ENCODE results near the gene SIGLEC9. TPM values are rescaled to one million over a fixed set of nuclear protein-coding genes. Genes with fewer than 3 reads are reported as not detected.

The SIGLEC9 gene
- total RNA-seq, 1 donor from 2014 or later = 0.78 TPM

DNA sequence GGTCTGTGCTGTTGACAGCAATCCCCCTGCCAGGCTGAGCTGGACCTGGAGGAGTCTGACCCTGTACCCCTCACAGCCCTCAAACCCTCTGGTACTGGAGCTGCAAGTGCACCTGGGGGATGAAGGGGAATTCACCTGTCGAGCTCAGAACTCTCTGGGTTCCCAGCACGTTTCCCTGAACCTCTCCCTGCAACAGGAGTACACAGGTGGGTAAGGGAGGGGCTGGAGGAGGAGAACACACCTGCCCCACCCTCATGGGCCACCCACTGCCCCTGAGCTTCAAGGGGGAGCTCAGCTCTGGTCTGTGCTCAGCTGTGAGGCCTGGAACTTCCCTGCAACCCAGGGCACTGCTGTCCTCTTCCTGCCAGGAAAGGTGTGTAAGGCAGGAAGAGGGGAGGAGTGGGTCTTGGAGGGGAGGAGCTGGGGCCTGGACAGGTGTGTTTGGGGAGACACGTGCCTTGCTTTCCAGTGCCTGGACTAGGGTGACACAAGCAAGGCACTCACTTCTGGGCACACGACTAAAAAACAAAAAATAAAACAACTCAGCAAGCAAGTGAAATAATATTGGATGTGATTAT lies 21.3 kb downstream of the SIGLEC9 start:
- DNase-seq = no peak

DNA sequence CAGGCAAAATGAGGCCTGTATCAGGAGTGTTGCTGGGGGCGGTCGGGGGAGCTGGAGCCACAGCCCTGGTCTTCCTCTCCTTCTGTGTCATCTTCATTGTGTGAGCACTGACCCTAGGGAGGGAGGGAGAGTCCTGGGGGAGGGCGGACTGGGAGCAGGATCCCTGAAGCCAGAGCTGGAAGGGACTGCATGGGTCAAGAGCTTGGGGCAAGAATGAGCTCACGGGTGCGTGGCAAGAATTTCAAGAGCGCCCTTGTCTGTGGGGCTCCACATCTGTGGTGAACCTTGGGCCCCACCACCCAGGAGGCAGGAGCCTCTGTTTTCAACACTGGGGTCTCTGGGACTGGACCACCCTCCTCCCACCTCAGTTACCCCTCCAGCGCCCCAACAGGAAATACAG lies 22.0 kb downstream of the SIGLEC9 start:
- DNase-seq = no peak

DNA sequence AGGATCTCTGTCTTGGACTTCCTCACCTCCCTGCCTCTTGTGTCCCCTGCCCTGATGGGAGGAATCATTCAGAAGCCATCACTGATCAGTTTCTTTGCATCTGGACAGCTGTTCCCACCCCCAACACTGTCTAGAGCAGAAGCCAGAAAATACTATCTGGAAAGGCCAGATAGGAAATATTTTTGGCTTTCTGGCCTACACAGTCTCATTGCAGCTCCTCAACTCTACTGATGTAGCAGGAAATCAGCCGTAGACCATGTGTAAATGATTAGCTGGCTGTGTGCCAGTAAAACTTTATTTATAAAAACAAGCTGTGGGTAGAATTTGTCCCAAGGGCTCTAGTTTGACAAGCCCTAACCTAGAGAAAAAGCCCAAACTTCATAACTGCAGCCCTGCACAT lies 23.0 kb downstream of the SIGLEC9 start:
- DNase-seq = no peak

DNA sequence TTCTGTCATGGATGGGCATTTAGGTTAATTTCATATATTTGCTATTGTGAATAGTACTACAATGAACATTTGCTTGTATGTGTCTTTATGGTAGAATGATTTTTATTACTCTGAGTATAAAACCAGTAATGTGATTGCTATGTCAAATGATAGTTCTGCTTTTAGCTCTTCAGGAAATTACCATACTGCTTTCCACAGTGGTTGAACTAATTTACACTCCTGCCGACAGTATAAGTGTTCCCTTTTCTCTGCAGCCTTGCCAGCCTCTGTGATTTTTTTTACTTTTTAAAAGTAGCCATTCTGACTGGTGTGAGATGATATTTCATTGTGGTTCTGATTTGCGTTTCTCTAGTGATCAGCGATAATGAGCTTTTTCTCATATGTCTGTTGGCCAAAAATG lies 23.9 kb downstream of the SIGLEC9 start:
- no peak for DNase-seq

DNA sequence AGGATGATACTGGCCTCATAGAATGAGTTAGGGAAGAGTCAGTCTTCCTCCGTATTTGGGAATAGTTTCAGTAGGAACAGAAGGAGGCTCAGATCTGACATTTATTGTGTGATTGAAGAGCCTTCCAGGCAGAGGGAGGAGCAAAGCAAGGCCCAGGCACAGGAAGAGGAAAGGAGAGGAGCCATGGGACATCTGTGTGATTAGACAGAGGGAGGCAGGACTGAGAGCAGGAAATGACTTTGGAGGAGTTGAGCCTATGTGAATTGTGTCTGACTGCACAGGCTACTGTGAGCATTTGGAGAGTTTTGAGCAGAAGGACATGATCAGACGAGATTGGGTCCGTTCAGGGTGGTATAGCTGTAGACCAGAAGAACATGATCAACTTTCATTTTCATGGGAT lies 25.9 kb downstream of the SIGLEC9 start:
- no peak for DNase-seq

DNA sequence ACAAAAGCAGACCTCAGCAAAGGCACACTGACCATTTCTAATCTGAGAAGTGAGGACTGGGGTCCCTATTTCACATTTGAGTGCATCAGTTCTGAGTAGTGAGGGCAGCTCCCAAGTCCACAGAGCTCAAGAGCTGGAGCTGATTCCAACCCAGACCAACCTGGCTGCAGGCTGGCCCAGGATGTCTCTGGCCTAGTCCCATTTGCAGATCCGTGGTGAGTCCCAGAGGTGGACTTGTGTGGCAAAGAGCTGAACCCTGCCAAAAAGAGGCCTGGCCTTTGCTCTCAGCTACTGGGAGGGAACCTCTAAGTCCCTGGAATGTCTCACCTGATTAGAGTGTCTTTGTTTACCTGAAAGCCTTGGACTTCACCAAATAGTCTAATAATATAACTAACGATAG lies 32.0 kb downstream of the SIGLEC9 start:
- no peak for DNase-seq

DNA sequence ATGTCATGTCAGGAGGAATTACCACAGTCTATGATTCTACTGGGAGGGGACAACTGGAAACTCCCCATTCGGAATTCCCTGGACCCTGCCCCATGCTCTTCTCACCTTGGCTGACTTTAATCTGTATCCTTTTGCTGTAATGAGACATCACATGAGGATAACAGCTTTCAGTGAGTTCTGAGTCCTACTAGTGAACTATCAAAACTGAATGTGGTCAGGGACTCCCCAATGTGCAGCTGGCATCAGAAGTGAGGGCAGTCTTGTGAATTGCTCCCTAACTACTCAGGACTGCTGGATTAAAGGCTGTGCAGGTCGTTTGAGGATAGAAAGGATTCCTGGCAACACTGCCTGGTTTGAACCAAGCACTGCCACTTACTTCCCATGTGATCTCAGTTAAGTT lies 32.6 kb downstream of the SIGLEC9 start:
- DNase-seq = no peak

DNA sequence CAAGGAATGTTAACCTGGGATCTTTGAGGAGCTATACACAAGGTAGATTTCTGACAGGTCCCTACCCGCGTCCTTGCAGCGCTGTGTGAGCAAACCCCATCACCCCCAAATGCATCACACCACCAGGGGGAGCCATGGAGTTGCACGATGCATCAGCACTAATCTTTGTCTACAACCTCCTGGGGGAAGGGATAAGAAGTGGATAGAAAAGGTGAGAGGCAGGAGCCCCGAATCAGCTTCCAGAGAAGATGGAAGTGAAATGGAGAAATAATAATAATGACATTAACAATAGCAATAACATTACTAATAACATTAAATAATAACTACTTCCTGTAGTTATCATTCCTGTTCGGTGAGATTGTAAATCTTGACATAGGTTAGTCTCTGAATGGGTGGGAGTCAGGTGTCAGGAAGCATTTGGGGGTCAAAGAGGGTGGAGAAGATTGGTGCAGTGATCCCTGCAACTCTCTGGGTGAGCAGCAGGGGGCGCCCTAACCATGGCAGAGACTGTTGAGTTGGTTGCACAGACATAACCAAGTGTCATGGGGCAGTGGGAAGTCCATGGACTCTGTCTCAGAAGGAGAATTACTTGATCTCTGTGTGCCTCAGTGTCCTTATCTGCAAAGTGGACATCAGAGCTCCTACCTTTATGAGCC lies 33.9 kb downstream of the SIGLEC9 start:
- no peak for DNase-seq

DNA sequence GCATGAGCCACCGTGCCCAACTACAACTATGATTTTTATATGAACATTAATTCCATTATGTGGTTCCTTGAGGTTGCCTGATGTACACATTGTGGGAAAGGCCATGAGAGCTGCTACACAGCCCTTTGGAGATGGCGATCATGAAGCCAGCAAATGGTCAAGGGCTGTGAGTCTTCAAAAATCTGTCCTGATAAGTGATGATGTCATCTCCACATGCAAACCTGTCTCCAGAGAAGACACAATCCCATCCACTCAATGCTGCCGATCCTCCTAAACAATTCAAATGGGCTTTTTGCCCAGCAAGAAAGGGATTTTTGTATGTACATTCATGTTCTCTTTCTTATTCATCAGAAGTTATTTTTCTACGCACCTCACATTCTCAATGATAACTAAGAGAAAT lies 35.0 kb downstream of the SIGLEC9 start:
- DNase-seq = no peak

DNA sequence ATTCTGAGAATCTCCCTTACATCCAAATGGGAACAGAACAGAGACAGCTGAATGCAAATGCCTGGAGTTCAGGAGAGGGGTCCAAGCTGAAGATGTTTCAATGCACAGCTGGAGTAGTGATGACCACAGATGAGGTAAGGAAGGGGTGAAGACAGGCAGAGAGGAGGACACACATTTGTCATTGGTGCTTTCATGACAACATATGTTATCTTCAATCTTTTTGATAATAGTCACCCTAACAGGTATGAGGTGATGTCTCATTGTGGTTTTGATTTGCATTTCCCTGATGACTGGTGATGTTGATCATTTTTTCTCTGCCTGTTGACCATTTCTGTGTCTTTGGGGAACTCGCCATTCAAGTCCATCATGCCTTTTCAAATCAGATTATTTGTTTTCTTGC lies 36.6 kb downstream of the SIGLEC9 start:
- DNase-seq = no peak

DNA sequence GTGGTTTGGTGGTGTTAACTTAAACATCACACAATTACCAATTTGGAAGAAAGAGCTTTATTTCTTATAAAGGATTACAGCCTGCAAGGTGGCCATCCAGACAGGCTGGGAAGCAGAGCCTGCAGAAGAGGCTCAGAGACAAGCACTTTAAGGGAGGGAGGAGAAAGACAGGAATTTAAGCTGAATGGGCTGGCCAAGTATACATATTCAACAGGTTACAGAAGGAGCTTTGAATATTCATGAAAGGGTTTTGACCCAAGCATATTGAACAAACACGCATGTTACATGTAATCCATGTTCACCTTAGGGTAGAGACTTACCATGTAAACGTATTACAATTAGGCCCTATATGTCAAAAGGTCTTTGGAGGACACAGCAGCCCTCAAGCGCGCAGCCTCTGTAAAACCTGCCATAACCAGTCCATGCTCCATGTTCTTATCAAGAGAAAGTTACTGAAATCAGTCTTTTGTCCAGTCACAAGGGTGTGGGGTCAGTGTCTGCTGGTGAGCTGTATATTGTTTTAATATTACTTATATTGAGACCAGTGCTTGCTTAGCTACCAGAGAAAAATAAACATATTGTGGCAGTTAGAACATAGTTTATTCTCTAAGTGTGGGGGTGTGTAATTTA lies 37.3 kb downstream of the SIGLEC9 start:
- no peak for DNase-seq

DNA sequence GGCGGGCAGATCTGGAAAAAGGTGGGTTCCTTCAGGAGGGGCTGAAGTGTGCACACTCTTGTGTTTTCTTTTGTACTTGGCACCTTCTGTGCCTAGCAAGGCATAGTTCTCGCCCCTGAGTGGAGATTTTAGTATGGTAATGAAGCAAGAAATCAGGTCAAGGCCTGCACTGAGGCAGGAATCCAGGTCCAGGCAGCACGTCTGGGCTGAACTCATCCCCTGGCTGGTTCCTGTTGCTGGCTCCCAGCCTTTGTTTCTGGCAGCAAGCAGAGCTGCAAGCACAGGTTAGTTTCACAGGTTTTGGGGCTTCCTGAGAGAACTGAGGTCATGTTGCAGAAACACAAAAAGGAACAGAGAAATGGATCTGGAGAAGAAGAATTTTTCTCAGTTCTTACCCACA lies 38.6 kb downstream of the SIGLEC9 start:
- DNase-seq = no peak

DNA sequence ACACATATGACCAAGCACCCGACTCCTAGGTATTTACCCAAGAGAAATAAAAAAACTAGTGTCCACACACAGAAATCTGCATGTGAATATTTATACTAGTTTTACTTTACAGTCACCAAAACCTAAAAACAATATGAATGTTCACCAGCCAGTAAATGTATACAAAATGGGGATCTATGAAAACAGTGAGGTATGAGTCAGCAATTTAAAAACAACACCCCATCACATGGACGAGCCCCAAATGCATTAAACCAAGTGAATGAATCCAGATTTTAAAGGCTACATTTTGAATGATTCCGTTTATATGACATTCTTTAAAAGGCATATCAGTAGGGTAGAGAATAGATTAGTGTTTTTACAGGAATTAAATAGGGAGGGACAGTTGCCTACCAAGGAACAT lies 39.5 kb downstream of the SIGLEC9 start:
- no peak for DNase-seq

DNA sequence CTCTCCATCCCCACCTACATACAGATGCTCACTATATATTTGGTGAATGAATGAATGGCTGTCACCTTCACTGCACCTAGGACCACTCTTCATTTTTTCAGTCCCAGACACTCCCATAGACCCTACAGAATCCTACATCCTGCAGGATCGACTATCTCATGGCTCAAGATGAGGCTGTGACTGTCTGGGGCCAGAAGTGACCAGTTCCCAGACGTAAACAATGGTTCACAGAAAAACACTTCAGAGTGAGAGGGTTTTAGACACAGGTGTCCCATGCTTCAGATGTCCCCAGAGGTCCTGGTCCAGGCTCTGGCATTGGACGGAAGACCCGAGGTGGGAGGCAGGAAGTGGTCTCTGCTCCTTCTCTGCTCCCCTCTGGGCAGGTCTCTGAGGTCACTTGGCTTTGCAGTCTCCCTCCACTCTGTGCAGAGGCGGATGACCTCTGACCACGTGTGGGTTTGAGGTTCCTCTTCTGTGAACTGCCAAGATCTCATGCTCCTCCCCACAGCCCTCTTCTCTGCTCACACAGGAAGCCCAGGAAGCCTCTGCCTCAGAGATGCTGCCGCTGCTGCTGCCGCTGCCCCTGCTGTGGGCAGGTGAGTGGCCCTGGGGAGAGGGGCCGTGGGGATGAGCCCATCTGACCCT lies 42.3 kb downstream of the SIGLEC9 start:
- no peak for DNase-seq

DNA sequence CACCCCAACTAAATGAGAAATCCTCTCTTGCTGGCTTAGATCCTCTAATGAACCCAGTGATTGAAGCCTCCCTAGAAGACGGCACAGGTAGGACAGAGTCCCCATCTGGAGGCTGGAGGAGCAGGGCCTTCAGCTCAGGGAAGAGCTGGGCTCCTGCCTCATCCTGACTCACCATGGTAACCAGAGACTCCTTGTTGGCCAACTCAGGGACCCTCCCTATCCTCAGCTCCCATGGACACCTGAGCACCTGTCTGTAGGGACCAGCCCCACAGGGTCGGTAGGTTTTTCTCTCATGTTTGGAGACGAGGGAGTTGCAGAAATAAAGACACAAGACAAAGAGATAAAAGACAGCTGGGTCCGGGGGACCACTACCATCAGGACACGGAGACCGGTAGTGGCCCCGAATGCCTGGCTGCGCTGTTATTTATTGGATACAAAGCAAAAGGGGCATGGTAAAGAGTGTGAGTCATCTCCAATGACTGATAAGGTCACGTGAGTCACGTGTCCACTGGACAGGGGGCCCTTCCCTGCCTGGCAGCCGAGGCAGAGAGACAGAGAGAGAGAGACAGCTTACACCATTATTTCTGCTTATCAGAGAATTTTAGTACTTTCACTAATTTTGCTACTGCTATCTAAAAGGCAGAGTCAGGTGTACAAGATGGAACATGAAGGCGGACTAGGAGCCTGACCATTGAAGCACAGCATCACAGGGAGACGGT lies 44.0 kb downstream of the SIGLEC9 start:
- DNase-seq = no peak

DNA sequence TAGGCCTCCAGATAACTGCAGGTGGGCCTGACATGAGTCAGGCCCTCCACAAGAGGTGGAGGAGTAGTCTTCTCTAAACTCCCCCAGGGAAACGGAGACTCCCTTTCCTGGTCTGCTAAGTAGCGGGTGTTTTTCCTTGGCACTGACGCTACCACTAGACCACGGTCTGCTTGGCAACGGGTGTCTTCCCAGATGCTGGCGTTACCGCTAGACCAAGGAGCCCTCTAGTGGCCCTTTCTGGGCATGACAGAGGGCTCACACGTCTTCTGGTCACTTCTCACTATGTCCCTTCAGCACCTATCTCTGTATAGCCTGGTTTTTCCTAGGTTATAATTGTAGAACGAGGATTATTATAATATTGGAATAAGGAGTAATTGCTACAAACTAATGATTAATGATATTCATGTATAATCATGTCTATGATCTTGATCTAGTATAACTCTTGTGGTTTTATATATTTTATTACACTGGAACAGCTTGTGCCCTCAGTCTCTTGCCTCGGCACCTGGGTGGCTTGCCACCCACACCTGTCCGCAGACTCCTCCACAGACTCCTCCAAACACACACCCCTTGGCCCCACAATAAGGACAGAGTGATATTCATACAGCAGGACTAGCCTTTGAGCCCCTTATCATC lies 44.7 kb downstream of the SIGLEC9 start:
- DNase-seq = peak; percentile 31

DNA sequence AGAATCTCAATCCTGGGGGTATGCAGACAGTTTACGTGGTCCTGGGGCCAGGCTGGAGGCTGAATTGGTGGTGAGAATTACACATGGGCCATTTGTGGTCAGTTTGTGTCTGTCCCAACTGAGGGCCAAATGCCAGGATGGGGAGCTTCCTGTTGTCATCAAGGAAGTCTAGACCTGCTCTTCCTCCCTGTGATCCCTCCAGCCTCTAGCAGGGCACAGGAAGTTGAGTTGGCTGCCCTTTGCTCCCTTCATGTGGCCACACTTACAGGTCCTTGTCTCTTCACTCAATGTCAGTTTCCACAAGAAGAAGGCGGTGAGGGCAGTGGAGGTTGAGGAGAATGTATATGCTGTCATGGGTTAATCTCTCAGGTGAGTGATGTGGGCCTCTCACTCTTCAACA lies 47.5 kb downstream of the SIGLEC9 start:
- no peak for DNase-seq

DNA sequence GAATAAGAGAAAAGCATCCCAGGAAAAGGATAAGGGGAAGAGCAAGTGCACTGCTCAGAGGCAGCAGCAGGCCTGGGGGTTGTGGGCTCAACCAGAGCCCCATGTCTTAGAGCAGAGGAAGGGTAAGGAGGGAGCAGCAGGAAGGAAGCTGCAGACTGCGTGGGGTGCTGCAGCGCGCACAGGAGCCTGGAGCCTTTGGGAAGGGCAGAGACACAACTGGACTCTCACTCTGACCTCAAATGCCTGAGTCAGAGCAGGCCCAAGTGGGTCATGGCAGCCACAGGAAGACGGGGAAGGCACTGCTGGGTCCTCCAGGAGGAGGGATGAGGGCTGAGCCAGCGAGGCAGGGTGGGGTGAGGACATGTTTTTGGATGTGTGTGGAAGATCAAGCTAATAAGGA lies 49.0 kb downstream of the SIGLEC9 start:
- DNase-seq = no peak

DNA sequence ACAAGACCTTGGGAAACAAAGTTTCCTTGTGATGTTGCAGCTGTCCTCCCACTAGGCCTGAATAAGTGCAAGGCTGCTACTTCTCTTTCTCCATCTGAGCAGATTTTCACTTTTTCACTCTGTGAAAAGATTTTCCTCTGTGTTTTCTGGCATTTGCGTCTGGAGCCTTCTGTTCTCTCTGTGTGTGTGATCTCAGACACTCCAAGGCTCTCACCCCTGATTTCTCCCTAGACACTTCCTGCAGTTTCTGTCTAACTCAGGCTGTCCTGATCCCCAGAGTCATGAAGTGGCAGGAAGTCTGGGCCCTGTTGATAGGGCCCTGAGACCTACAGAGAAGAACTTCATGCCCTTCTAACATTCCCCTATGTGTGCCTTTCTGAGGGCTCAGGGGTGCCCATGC lies 54.5 kb downstream of the SIGLEC9 start:
- DNase-seq = no peak

Data from occipital lobe (tissue), 2 donors.